ENCODE data around the gene MYO1H. TPM values are rescaled to one million over a fixed set of nuclear protein-coding genes. Genes with fewer than 3 reads are reported as not detected.

MYO1H gene
- total RNA-seq, 1 experiment from 2014 or later = 0.26 TPM

DNA sequence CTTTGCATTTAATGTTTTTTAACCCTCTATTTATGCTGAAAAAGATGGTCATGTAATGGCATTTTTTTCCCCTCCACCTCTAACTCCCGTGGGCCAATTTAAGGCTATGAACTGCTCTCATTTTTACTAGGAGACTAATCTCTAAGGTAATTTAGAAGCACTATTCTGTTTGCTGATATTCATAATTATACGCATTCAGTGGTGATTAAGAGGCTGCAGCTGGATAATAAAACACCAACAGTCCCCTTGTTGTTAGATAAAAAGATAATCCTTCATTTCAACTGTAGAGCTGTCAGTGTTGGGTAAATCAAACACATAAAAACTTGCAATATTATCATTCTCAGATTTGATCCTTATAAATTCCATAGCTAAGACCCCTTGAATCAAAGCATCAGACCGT is 8.9 kb downstream of the MYO1H start:
- Histone ChIP-seq H3K4ac (ENCODE audit: low read depth, low read length) (no peak overlapping the region), H2BK120ac (ENCODE audit: low read depth, low read length, poor library complexity, severe bottlenecking) (no peak overlapping the region), H3K23me2 (ENCODE audit: insufficient read length, low read depth, low read length, poor library complexity, severe bottlenecking) (no peaks in the 10 kb centered on the region), H3K4me1 (ENCODE audit: insufficient read depth, low read length) (no peaks in the 10 kb centered on the region), H3T11ph (ENCODE audit: low read length) (no peak overlapping the region), H3K9me3 (ENCODE audit: control insufficient read depth, low read depth, low read length) (no peaks in the 10 kb centered on the region), H4K20me1 (ENCODE audit: control insufficient read depth, insufficient read depth, insufficient read length) (no peaks in the 10 kb centered on the region), H2BK20ac (ENCODE audit: low read depth, low read length, poor library complexity, severe bottlenecking) (no peak overlapping the region), H2BK5ac (ENCODE audit: insufficient read length, low read length) (no peak overlapping the region), H3K56ac (ENCODE audit: insufficient read length, low read depth, low read length) (no peak overlapping the region), H3K79me2 (ENCODE audit: insufficient read depth, low read length) (no peaks in the 10 kb centered on the region), H3K14ac (ENCODE audit: insufficient read depth, low read length) (no peak overlapping the region), H3K27me3 (ENCODE audit: insufficient read depth, low read length) (no peaks in the 10 kb centered on the region), H4K5ac (ENCODE audit: insufficient read length, low read depth, low read length) (no peak overlapping the region), H4K8ac (replicated peaks; ENCODE audit: insufficient read length, low read depth, low read length) (no peak overlapping the region), H3K4me2 (ENCODE audit: insufficient read depth, insufficient read length, low read length) (no peak overlapping the region), H3K18ac (ENCODE audit: insufficient read length, low read depth, low read length) (no peak overlapping the region), H3K27ac (ENCODE audit: insufficient read length, low read depth, low read length) (no peak overlapping the region), H3K23ac (ENCODE audit: insufficient read length, low read depth, low read length) (no peak overlapping the region), H3K9ac (ENCODE audit: extremely low read depth, insufficient read length, low read length) (no peak overlapping the region), H2BK15ac (ENCODE audit: low read depth, low read length) (no peak overlapping the region), H3K79me1 (ENCODE audit: insufficient read depth, low read depth, low read length, poor library complexity, severe bottlenecking) (no peaks in the 10 kb centered on the region), H4K91ac (ENCODE audit: insufficient read length, low read depth, low read length) (no peak overlapping the region), H2AK5ac (ENCODE audit: insufficient read length, low read length) (no peak overlapping the region), H2BK12ac (ENCODE audit: insufficient read length, low read depth, low read length) (no peak overlapping the region), H2AFZ (ENCODE audit: low read length) (no peak overlapping the region)
- TF ChIP-seq, protein P1, sequence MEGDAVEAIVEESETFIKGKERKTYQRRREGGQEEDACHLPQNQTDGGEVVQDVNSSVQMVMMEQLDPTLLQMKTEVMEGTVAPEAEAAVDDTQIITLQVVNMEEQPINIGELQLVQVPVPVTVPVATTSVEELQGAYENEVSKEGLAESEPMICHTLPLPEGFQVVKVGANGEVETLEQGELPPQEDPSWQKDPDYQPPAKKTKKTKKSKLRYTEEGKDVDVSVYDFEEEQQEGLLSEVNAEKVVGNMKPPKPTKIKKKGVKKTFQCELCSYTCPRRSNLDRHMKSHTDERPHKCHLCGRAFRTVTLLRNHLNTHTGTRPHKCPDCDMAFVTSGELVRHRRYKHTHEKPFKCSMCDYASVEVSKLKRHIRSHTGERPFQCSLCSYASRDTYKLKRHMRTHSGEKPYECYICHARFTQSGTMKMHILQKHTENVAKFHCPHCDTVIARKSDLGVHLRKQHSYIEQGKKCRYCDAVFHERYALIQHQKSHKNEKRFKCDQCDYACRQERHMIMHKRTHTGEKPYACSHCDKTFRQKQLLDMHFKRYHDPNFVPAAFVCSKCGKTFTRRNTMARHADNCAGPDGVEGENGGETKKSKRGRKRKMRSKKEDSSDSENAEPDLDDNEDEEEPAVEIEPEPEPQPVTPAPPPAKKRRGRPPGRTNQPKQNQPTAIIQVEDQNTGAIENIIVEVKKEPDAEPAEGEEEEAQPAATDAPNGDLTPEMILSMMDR (conservative IDR thresholded peaks at IDR 0.05) = no peak
- H3K4me3 Mint-ChIP-seq = no peak overlapping the region
- H3K9me3 Mint-ChIP-seq = no peaks in the 10 kb centered on the region
- H3K27ac Mint-ChIP-seq = no peak overlapping the region
- no peaks in the 10 kb centered on the region for H3K36me3 Mint-ChIP-seq (ENCODE audit: insufficient read depth in 1 of 3, low read depth in 3 of 3)
- no peak for DNase-seq
- H3K27me3 Mint-ChIP-seq (ENCODE audit: low read depth) = peaks cover 1% of the 10 kb centered on the region
- WGBS (ENCODE audit: extremely low coverage, insufficient read length, low lambda C conversion rate) = no CpG with 5 or more reads among the region's 3 CpGs
- H3K4me1 Mint-ChIP-seq = peaks cover 0 to 4% of the 10 kb centered on the region in 2 experiments; a peak in 1 of 4 replicates

Measured in H9 (cell line).